Measurements from ENCODE around the gene AKAP6. TPM values are rescaled to one million over a fixed set of nuclear protein-coding genes. Genes with fewer than 3 reads are reported as not detected.

AKAP6 gene
- total RNA-seq, 1 donor from 2014 or later = 2.8 TPM

DNA sequence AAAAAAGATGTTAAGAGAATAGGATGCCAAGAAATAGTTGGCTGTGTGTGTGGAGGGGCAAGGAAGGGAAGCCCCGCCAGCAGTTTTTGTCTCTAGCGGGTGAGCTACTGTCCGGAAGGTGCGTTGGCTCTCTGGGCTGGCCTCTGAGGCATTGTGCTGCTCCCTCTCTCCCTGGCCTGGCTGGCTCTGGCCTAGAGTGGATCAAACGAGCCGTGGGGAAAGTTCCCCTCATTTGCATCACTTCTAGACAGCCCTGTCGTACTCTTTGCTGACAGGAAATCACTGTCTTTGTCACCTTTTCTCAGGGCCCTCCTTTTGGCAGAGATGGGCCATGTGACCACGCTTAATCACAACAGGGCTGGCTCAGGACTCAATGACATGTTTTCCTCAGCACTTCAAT lies 373.5 kb downstream of the AKAP6 start:
- H3K36me3 Mint-ChIP-seq (ENCODE audit: low read depth, unreplicated experiment) = no peaks in the 10 kb centered on the region
- Histone ChIP-seq H3K79me2 (ENCODE audit: insufficient read depth, low read length) (no peaks in the 10 kb centered on the region), H3K9ac (ENCODE audit: low read length) (peak overlapping the region; percentile 56), H3K4me3 (ENCODE audit: insufficient read depth, low read depth, low read length) (no peak overlapping the region), H4K20me1 (ENCODE audit: insufficient read depth, low read length) (no peaks in the 10 kb centered on the region), H3K27me3 (ENCODE audit: insufficient read depth, low read length) (no peaks in the 10 kb centered on the region), H2AFZ (ENCODE audit: low read depth, low read length) (peak overlapping the region; percentile 77), H3K27ac (ENCODE audit: low read depth, low read length) (peak overlapping the region; percentile 71), H3K4me1 (ENCODE audit: insufficient read depth, low read length) (peaks cover 35% of the 10 kb centered on the region), H3K36me3 (ENCODE audit: insufficient read depth, low read length) (no peaks in the 10 kb centered on the region), H3K4me2 (ENCODE audit: low read length) (peak overlapping the region; percentile 26), H3K9me3 (ENCODE audit: insufficient read depth, low read depth, low read length) (no peaks in the 10 kb centered on the region)
- FAIRE-seq (peak; percentile 9), DNase-seq (ENCODE audit: low read depth) (peak; percentile 59)
- no peaks in the 10 kb centered on the region for H3K27me3 Mint-ChIP-seq (ENCODE audit: low read depth, unreplicated experiment)
- no peaks in the 10 kb centered on the region for H3K9me3 Mint-ChIP-seq (ENCODE audit: unreplicated experiment)
- H3K4me1 Mint-ChIP-seq (ENCODE audit: low read depth, unreplicated experiment) = peaks cover 40% of the 10 kb centered on the region
- TF ChIP-seq, protein P1, sequence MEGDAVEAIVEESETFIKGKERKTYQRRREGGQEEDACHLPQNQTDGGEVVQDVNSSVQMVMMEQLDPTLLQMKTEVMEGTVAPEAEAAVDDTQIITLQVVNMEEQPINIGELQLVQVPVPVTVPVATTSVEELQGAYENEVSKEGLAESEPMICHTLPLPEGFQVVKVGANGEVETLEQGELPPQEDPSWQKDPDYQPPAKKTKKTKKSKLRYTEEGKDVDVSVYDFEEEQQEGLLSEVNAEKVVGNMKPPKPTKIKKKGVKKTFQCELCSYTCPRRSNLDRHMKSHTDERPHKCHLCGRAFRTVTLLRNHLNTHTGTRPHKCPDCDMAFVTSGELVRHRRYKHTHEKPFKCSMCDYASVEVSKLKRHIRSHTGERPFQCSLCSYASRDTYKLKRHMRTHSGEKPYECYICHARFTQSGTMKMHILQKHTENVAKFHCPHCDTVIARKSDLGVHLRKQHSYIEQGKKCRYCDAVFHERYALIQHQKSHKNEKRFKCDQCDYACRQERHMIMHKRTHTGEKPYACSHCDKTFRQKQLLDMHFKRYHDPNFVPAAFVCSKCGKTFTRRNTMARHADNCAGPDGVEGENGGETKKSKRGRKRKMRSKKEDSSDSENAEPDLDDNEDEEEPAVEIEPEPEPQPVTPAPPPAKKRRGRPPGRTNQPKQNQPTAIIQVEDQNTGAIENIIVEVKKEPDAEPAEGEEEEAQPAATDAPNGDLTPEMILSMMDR (IDR thresholded peaks at IDR 0.05; ENCODE audit: insufficient read depth, low read depth, low read length) = no peak
- no peak for TF ChIP-seq EZH2 (IDR thresholded peaks at IDR 0.05; ENCODE audit: insufficient read depth, low read length)
- no peak overlapping the region for H3K4me3 Mint-ChIP-seq (ENCODE audit: unreplicated experiment)
- peak overlapping the region; percentile 96 for H3K27ac Mint-ChIP-seq (ENCODE audit: unreplicated experiment)

DNA sequence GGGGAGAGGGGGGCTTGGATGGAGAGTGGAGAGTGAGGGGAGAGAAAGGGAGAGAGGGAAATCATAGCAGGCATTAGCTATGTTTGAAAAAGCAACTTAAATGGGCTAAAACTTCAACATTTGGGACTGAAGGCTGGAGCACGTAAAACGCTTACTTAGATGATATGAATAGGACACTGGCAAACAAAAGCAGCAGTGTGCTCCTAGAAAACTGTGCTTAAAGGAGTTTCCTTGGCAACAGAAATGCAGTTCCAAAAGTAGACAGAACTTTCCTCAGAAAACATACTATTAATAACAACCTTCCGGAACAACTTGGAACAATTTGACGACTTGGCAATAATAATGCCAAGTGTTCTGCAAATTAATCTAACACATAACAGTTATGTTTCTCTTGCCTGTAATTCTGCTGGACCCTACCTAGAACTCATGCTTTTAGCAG lies 374.1 kb downstream of the AKAP6 start:
- no peak for TF ChIP-seq EZH2 (IDR thresholded peaks at IDR 0.05; ENCODE audit: insufficient read depth, low read length)
- TF ChIP-seq, protein P1 (IDR thresholded peaks at IDR 0.05; ENCODE audit: insufficient read depth, low read depth, low read length) = no peak
- peak; percentile 54 for DNase-seq (ENCODE audit: low read depth)
- H3K79me2 ChIP-seq (ENCODE audit: insufficient read depth, low read length) = no peaks in the 10 kb centered on the region
- no peaks in the 10 kb centered on the region for H3K36me3 ChIP-seq (ENCODE audit: insufficient read depth, low read length)
- H3K27ac ChIP-seq (ENCODE audit: low read depth, low read length) = peak overlapping the region; percentile 71
- H3K27me3 ChIP-seq (ENCODE audit: insufficient read depth, low read length) = no peaks in the 10 kb centered on the region
- peaks cover 28% of the 10 kb centered on the region for H3K4me1 ChIP-seq (ENCODE audit: insufficient read depth, low read length)
- H3K4me3 ChIP-seq (ENCODE audit: insufficient read depth, low read depth, low read length) = no peak overlapping the region
- Mint-ChIP-seq H3K27ac (ENCODE audit: unreplicated experiment) (peak overlapping the region; percentile 96), H3K4me1 (ENCODE audit: low read depth, unreplicated experiment) (peaks cover 35% of the 10 kb centered on the region), H3K36me3 (ENCODE audit: low read depth, unreplicated experiment) (no peaks in the 10 kb centered on the region), H3K4me3 (ENCODE audit: unreplicated experiment) (no peak overlapping the region), H3K27me3 (ENCODE audit: low read depth, unreplicated experiment) (no peaks in the 10 kb centered on the region), H3K9me3 (ENCODE audit: unreplicated experiment) (no peaks in the 10 kb centered on the region)
- FAIRE-seq = peak; percentile 20
- H3K9me3 ChIP-seq (ENCODE audit: insufficient read depth, low read depth, low read length) = no peaks in the 10 kb centered on the region
- H2AFZ ChIP-seq (ENCODE audit: low read depth, low read length) = peak overlapping the region; percentile 77
- H3K4me2 ChIP-seq (ENCODE audit: low read length) = peak overlapping the region; percentile 26
- H4K20me1 ChIP-seq (ENCODE audit: insufficient read depth, low read length) = no peaks in the 10 kb centered on the region
- peak overlapping the region; percentile 56 for H3K9ac ChIP-seq (ENCODE audit: low read length)

DNA sequence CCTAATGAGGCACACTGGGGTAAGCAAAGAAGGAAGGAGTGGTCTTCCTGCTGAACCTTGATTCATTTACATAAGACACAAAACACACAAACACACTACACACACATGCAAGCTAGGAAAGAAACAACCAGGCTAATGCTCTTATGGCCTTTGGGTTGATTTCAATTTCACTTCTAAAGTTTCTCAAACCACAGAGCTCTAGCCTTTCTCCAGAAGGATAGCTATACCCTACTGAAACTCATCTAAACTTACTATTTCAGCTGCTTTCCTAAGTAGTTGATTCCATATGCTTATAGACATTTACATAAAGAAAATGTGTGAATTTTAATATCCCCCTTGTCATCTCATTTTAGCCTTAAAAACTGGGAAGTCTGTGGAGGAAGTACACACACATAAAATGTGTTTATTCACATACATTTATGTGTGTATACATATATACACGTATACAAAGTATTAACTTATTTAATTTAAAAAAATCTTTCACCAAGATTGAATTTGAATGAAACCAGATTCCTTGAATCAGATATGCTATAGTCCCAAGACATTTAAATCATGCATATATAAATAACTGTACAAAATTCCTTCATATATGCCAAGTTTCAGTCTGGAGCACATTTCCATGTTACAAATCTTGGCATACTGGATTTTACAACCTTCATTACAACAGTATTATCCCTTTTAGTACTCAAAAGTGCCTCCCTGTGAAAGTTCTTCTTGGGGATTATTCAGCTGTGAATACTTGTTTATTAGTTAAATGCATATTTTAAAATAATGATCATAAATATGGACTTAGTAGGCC lies 377.8 kb downstream of the AKAP6 start:
- FAIRE-seq = no peak
- H3K4me1 Mint-ChIP-seq (ENCODE audit: low read depth, unreplicated experiment) = peaks cover 28% of the 10 kb centered on the region

More for the DNA sequence above, 377.8 kb downstream of the AKAP6 start:
- no peak overlapping the region for H3K4me3 ChIP-seq (ENCODE audit: insufficient read depth, low read depth, low read length)
- H3K27ac Mint-ChIP-seq (ENCODE audit: unreplicated experiment) = no peak overlapping the region
- H3K9me3 ChIP-seq (ENCODE audit: insufficient read depth, low read depth, low read length) = no peaks in the 10 kb centered on the region
- no peak for DNase-seq (ENCODE audit: low read depth)
- no peaks in the 10 kb centered on the region for H3K9me3 Mint-ChIP-seq (ENCODE audit: unreplicated experiment)
- no peaks in the 10 kb centered on the region for H3K79me2 ChIP-seq (ENCODE audit: insufficient read depth, low read length)
- TF ChIP-seq, protein P1 (IDR thresholded peaks at IDR 0.05; ENCODE audit: insufficient read depth, low read depth, low read length) = no peak
- no peak for TF ChIP-seq EZH2 (IDR thresholded peaks at IDR 0.05; ENCODE audit: insufficient read depth, low read length)
- H3K36me3 ChIP-seq (ENCODE audit: insufficient read depth, low read length) = no peaks in the 10 kb centered on the region
- no peak overlapping the region for H3K4me2 ChIP-seq (ENCODE audit: low read length)
- H3K9ac ChIP-seq (ENCODE audit: low read length) = no peak overlapping the region
- no peaks in the 10 kb centered on the region for H3K27me3 Mint-ChIP-seq (ENCODE audit: low read depth, unreplicated experiment)
- H2AFZ ChIP-seq (ENCODE audit: low read depth, low read length) = no peak overlapping the region
- no peak overlapping the region for H3K27ac ChIP-seq (ENCODE audit: low read depth, low read length)
- H3K4me3 Mint-ChIP-seq (ENCODE audit: unreplicated experiment) = no peak overlapping the region
- no peaks in the 10 kb centered on the region for H3K27me3 ChIP-seq (ENCODE audit: insufficient read depth, low read length)
- peaks cover 42% of the 10 kb centered on the region for H3K4me1 ChIP-seq (ENCODE audit: insufficient read depth, low read length)
- no peaks in the 10 kb centered on the region for H3K36me3 Mint-ChIP-seq (ENCODE audit: low read depth, unreplicated experiment)
- no peaks in the 10 kb centered on the region for H4K20me1 ChIP-seq (ENCODE audit: insufficient read depth, low read length)
